NCI-H748 (cell line): ENCODE data around the gene NUP50.

Source experiments
- DNase-seq: peaks from one replicate; lab custom pipeline; 2025; ENCODE audit not compliant: unreplicated experiment; lab: John Stamatoyannopoulos, UW

Gene NUP50

DNA sequence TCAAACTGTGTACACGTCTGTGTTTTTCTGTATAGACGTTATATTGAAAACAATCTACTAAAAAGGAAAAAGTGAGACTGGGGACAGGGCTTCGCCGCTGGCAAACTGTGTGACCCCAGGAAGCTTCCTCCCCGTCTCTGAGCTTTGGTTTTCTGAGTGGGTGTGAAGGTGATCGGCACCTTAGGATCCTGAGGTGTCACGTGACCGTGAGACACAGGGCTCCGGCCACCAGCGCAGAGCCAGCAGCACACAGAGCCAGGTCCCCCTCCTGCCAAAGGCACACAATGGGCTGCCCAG lies 44.9 kb downstream of the NUP50 start:
- DNase-seq = no peak

DNA sequence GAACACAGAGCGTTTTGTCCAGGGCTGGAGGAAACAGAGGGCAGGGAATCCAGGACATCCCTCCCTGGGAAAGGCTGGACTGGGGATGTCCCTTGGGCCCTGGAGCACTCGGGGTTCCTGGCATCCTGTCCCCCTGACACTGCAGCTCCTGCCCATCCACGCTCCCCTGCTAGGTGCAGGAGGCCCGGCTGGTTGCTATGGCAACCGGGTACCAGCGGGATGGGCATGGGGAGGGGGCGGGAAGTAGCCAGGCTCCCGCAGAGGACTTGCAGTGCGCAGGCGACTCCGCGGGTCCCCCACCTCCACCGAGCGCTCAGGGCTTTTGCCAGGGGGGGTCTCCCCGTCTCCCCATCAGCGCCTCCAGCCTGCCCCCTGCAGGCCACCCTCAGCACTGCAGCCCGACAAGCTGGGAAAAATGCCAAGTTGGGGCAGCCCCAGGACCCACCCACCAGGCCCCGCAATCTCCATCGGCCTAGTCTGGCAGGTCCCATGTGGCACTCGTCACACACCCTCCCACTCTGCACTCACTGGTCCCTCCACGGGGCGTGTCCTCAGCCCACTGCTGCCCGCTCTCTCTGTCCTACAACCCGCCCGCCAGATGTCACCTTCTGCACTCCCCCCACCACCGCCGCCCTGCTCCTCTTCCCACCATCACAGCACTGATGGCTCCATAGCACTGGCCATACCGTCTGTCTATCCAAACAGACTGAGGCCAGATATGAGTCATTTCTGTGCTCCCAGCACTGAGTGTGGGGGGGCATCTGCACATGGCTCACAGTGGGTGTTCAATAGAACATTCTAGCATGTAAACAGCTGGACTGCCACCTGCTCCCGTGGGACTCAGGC lies 45.5 kb downstream of the NUP50 start:
- peak; percentile 63 for DNase-seq

DNA sequence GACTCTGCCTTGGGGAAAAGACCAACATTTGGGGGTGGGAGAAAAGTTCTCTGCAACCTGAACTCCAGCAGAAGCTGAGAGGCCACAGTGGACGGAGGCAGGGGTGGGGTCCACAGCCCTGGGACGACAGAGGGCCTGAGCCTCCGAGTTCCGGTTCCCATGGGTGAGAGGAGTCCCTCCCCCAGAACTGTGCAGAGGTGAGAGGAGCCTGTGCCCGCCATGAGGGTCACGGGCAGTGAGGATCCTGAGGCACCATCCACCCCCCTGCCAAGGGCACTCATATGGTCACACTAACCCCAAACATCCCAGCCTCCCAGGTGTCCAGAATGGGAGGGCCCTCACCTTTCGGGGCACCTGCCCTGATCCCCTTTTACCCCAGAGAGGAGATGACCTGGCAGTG lies 46.4 kb downstream of the NUP50 start:
- DNase-seq = no peak

DNA sequence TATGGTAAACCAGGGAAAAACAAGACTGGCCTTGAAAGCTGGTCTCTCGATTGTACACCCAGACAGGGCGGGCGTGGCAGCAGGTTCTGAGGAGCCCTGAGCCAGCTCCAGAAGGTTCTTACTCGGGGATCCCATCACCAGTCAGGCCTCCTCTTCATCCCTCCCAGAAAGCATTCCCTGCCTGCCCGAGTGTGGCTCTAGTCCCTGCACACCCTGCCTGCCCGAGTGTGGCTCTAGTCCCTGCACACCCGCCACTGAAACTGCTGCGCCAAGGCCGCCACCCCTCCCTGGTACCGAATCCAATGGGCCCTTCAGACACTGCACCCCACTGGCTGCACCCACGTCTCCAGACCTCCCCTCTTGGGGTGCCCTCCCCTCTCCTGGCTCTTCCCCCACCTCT lies 46.9 kb downstream of the NUP50 start:
- DNase-seq = no peak

DNA sequence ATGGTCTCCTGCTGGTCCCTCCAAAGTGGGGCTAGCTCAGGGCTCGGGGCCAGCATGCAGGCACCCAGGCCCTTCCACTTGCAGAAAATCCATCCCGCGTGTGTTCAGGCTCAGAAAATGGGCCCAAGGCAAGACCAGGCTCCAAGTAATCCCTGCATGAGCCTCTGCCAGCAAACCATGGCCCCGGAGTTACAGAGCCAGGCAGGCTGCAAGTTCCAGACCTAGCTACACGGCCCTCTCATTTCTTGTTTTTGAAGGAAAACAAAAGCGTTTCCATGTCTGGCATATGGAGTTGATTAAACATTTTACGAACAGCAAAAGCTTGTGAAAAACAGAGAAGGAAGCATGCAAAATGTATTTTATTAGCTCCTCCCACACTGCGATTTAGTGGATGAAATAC lies 47.3 kb downstream of the NUP50 start:
- no peak for DNase-seq

DNA sequence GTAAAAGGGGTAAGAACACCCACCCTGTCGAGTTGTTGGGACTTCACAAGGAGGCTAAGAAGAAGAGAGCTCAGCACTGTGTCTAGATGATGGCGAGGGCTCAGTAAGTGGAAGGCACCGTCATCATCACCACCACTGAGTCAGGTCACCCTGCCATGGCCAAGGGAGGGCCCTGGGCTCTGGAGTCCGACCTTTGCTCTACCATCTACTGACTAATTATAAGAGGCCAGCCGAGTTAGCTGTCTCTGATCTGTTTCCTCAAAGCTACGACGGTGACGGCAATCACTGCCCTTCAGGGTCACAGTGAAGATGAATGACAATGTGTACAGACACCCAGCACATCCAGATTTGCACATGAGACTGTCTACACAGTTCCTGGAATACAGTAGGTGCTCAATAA lies 47.7 kb downstream of the NUP50 start:
- DNase-seq = no peak

DNA sequence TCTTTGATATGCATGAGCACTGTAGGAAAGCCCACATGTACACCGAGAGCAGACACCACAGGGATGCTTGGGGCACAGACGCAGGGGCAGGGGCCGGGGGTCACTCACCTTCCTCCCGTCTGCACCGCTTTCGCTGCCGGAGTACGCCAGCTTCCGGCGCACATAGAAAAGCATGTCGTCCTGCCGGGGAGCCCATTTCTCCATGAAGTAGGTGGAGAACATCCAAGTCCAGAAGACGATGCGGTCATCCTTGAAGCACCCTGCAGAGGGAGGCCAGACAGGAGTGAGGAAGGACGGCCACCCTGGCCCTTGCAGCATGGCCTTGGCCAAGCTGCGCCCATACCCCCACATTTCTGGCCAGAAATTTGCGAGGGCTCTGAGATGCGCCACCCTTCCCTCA lies 48.1 kb downstream of the NUP50 start:
- DNase-seq = no peak

DNA sequence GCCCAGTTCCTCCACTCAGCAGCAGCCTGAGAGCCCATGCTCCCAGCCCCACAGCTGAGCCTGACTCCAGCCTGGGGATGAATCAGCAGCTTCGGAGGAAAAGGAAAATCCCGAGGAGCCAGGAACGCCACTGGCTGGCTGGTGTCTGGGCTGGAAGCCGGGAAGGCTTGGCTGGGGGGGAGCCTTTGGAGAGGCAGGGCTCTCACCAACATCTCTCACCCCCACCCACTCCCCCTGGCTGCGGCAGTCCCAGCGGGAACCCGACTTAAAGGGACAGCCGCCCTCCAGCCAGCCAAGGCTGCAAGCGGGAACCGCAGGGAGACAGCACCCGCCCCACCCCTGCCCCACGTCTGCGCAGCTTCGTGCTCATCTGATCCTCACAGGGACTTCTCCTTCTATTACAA lies 48.6 kb downstream of the NUP50 start:
- DNase-seq = no peak

DNA sequence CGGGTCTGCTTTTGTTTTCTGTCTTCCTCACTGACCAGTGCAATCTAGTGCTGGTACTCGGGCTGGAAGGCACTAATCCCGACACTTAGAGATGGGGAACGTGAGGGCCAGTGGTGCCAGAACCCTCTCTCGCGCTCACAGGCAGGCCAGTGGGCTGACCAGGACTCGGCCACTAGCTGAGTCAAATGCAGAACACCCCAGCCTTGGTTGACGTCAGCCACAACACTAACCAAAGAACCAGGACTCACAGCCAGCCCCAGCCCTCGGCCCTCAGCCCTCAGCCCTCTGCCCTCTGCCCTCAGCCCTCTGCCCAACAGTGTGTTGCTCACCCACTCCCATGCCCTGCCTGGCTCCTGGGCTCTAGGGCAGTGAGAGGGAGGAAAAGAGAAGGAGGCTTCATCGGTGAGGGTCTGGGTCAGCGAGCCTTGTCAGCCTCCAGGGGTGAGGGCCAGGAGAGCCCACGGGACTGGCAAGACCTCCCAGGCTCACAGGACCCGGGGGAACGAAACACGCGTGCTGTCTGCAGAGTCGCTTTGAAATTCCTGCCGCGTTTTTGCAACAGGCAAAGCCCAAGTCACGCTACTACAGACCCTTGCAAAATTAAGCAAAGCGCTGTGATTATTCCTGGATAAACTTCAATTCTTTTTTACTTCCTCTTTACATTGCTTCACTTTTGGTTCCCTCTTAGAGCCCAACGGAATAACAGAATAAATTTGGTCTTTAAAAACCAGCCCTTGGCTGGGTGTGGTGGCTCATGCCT lies 49.4 kb downstream of the NUP50 start:
- DNase-seq = no peak

DNA sequence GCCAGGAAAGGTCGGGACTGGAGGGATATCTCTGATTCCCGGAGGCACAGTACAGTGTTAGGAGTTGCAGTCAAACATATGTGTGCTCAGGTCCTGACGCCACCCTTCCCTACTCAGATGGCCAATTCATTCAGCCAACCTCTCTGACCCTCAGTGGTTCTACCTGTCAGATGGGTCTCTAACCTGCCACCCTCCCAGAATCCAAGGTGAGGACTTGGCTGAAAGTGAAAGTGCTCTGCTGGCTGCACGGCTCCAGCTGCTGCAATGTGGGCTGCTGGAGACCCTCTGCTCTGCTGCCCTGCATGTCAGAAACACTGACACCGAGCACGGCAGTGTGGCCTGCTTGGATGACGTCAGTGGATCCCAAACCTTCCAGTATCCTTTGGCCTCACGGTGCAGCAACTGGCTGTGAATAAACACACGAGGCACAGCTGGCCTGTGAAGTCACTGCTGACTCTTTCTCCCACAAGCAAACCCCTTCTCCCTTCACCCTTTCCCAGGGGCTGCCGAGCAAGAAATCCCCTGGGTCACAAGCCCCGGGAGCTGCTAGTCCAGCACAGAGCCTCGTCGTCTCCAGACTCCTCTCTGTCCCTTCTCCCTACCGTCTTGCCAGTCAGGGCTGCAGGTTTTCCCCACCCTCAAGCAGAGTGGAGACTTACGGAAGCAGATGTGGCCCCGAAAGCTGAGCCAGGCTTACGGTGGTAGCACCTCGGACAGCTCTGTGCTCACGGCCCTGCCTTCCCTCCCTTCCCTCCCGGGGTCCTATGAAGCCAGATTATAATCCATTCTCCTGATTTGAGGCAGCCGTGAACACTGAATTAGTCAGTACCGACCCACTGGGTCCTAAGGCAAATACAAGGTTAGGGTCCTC lies 52.6 kb downstream of the NUP50 start:
- DNase-seq = no peak

DNA sequence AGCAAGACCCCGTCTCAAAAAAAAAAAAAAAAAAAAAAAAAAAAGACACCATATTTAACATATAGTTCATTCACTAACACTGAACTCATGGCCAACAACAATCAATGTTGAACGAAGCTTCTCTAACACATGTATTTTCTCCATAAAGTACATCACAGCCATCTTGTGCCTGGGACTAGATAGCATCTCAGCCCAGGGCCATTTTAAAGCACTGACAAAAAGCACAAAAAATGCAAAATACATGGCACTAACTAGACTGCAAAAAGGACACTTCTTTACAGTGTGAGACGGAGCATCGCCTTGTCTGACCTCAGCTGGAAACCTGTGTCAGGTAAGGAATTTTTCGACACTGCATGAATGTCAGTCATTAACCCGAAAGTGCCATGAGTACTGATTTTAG lies 53.6 kb downstream of the NUP50 start:
- no peak for DNase-seq

DNA sequence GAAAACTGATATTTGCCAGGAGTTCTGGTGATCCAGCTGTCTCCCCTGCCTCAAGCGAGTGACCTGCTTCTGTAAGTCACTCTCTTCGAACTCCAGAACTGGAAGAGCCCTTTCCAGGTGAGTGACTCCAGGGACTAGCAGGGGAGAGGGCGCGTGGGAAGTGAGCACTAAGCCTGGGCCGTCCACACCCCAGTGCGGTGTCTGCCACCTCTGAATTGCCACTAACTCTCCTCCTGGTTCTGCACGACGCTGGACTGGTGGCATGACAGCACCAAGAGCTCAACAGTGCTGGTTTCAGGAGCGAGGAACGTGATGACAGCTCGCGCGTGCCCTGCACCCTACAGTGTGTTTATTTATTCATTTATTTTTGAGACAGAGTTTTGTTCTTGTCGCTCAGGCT lies 54.1 kb downstream of the NUP50 start:
- no peak for DNase-seq

DNA sequence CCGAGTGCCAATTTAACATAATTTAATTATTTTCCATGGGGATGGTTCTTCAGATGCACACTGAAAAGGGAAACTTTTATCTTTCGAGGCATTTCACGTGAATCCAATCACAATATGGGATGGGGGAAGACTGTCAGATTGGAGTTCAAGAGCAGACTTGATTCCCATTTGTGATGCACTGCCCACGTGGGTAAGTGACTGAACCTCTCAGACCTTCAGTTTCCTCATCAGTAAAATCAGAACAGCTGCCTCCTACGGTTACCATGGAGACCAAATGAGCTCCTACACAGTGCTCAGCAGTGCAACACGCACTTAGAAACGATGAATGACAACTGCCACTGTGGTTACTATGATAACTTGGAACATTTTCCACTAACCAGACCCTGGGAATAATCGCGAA lies 55.3 kb downstream of the NUP50 start:
- peak; percentile 55 for DNase-seq

DNA sequence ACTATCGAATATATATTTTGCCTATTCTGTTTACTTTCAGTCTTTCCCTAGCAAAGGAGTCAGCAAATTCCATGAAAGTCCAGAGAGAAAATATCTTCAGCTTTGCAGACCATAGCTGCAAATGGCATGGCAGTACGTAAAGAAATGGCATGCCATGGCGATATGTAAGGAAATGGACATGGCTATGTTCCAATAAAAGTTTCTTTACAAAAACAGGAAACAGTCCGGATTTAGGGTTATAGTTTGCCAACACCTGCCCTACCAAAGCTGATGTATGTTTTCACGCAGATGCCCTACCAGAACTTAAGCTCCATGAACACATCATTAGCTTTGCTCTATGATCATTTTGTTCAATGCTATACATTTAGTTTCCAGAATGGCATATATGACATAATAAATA lies 57.5 kb downstream of the NUP50 start:
- no peak for DNase-seq

DNA sequence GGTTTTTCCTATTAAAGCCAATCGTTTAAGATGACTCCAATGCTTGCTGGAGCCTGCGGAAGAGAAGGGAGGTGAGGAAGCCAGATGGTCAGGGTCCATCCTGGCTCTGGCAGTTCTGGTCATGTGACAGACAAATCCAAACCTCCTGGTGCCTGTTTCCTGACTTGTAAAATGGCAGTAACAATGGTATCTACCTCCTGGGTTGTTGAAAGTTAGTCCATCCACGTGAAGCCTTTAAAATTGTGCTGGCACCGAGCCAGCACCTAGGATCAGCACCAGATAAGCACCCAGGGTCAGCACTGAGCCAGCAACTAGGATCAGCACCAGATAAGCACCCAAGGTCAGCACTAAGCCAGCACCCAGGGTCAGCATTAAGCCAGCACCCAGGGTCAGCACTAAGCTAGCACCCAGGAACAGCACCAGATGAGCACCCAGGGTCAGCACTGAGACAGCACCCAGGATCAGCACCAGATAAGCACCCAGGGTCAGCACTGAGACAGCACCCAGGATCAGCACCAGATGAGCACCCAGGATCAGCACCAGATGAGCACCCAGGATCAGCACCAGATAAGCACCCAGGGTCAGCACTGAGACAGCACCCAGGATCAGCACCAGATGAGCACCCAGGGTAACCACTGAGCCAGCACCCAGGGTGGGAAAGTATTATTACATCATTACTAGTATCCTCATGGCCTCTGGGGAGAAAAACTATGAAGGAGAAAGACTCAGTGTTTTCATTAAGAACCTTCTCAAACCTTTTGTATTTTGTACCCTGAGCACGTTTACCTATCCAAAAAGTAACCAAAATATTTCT lies 59.8 kb downstream of the NUP50 start:
- no peak for DNase-seq

DNA sequence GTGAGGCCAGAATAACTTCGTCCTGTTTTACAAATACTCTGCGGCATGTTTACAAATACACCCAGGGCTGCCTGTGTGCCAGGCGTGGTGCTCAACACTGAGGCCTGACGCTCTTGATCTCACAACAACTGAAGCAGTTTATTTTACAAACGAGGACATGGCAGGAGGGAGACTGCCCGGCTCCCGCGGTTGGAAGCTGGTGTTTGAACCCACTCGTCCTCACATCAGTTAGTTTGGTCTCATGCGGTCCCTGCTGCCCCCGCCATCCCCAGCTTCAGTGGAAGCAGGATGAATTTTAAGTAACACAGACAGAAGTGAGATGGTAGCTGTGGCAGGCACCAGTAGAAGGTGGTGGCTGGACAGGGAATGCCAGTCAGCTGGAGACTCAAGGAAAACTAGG lies 60.6 kb downstream of the NUP50 start:
- DNase-seq = no peak

DNA sequence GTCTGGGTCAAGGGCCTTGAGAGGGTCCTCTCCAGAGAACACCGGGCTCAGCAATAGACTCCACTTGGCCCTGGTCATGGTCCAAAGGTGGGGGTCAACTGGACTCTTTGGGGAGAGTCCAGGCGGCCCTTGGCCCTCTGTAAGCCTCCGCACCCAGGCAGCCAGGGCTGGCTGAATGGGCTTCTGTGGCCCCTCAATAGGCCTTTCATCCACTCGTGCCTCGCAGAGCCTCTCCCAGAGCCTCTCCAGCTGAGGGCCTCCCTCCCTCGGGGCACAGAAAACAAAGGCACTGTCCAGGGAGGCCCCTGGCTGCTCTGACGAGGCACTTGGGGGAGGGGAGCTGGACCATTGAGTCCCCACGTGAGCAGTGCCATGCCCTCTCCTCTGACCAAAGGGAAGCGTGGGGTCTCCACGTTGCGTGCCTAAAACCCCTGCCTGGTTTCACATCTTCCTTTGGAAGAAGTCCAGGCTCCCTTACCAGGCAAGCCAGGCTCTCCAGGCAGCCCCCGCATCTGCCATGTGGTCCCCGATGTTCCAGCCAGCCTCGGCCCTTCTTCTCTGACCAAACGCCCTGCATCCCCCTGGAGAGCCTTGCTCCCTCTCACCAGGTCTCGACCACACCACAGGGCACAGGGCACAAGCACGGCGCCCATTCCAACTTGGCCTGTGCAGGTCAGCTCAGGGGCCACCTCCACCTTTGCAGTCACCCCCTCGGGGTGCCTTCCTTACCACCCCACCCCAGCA lies 61.4 kb downstream of the NUP50 start:
- DNase-seq = no peak

DNA sequence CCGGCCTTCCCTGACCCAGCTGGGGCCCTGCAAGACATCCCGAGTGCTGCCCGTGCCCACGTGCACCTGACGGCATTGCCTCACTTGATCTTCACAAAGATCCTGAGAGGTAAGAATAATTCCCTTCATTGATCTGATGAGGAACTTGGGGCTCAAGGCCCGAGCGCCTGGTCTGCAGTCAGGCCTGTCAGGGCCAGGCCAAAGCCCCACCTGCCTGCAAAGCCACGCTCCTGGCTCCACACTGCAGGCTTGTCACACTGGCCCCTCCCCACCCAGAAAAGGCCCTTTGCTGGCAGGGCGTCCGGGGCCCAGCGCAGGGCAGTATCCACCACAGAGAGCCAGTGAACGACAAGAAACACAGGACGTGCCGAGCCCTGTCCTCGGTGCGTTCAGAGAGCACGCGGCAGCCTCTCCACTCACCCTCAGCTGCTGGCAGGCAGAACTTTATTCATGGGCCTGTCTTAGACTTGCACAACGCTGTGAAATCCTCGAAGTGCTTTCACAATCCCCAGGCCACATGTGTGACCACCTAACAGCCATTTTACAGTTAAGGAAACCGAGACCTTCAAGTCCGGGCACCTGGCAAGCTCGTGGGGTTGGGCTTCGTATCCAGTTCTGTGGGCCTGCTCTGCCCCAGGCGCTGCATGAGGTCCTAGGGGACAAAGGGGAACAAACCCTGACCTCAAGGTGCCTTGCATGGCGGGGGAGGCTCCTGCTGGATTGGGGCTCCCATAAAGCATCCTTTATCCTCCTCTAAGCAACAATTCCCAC lies 62.2 kb downstream of the NUP50 start:
- DNase-seq = no peak

DNA sequence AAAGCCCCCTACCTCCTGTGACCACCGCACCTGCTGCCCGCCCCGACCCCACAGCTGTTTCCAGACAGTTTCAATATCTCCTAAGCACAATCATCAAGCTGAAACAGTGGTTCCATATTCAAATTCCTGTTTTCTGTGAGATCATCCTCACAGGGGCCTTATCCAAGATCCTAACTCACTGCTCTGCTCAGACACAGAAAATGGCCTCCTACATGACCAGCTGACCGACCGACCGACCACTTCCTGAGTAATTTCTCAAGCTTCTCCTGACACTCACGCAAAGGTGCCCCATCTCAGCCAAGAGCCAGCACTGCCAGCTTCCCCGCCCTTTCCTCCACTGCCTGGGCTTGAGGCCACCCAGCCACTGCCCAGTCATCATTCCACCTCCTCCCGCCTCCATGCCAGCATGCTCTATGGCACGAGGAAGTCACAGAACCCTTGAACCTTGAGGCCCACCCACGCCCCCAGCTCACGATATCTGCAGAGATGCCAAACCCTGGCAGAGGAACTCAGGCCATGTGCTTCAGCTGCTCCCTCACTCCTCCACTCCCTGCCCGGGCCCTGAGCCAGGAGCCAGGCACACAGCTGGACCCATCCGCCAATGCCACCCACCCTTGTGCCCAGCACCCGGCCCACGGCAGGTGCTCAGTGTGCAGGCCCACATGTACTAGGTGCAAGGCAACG lies 62.9 kb downstream of the NUP50 start:
- DNase-seq = no peak
